ENCODE results near the gene TTC38. TPM values are rescaled to one million over a fixed set of nuclear protein-coding genes. Genes with fewer than 3 reads are reported as not detected.

TTC38 gene
- total RNA-seq, 2 donors from 2014 or later, result 10.1 to 16.5 TPM

GRCh38 chr22:46320716-46321386 lies 53.0 kb downstream of the TTC38 start:
- H3K9me3 Mint-ChIP-seq, result no peaks in the 10 kb centered on the region
- peaks cover 5 to 37% of the 10 kb centered on the region in 2 donors for H3K36me3 Mint-ChIP-seq (ENCODE audit: insufficient read depth in 2 of 2)
- no peak overlapping the region for H3K27ac Mint-ChIP-seq
- no peak overlapping the region for H3K4me3 Mint-ChIP-seq
- DNase-seq (no peak), ATAC-seq (replicated peaks in 1 of 2) (no peak)
- no peaks in the 10 kb centered on the region for H3K4me1 Mint-ChIP-seq (ENCODE audit: low read depth)
- H3K27me3 Mint-ChIP-seq (ENCODE audit: low read depth), result no peaks in the 10 kb centered on the region

- Mint-ChIP-seq H3K27me3 (ENCODE audit: low read depth) (no peaks in the 10 kb centered on the region), H3K9me3 (no peaks in the 10 kb centered on the region), H3K36me3 (ENCODE audit: insufficient read depth in 2 of 2) (peaks cover 2 to 31% of the 10 kb centered on the region in 2 donors), H3K4me1 (ENCODE audit: low read depth) (no peaks in the 10 kb centered on the region), H3K4me3 (no peak overlapping the region), H3K27ac (no peak overlapping the region)
- DNase-seq (no peak), ATAC-seq (replicated peaks in 1 of 2) (no peak)
These were observed 54.9 kb downstream of the TTC38 start for GRCh38 chr22:46322711-46323110.

- Mint-ChIP-seq H3K36me3 (ENCODE audit: insufficient read depth in 2 of 2) (peaks cover 2 to 28% of the 10 kb centered on the region in 2 donors), H3K4me1 (ENCODE audit: low read depth) (no peaks in the 10 kb centered on the region), H3K27ac (no peak overlapping the region), H3K4me3 (no peak overlapping the region), H3K27me3 (ENCODE audit: low read depth) (no peaks in the 10 kb centered on the region), H3K9me3 (no peaks in the 10 kb centered on the region)
- DNase-seq (no peak), ATAC-seq (replicated peaks in 1 of 2) (no peak)
These were observed 55.4 kb downstream of the TTC38 start for GRCh38 chr22:46323162-46323561.

GRCh38 chr22:46326066-46326680 lies 58.4 kb downstream of the TTC38 start:
- Mint-ChIP-seq H3K9me3 (no peaks in the 10 kb centered on the region), H3K27me3 (ENCODE audit: low read depth) (no peaks in the 10 kb centered on the region), H3K36me3 (ENCODE audit: insufficient read depth in 2 of 2) (peaks cover 2 to 14% of the 10 kb centered on the region in 2 donors), H3K27ac (no peak overlapping the region), H3K4me3 (no peak overlapping the region), H3K4me1 (ENCODE audit: low read depth) (no peaks in the 10 kb centered on the region)
- no peak for DNase-seq
- no peak for ATAC-seq (replicated peaks in 1 of 2)

- no peaks in the 10 kb centered on the region for H3K9me3 Mint-ChIP-seq
- H3K4me3 Mint-ChIP-seq, result no peak overlapping the region
- H3K27me3 Mint-ChIP-seq (ENCODE audit: low read depth), result no peaks in the 10 kb centered on the region
- H3K4me1 Mint-ChIP-seq (ENCODE audit: low read depth), result no peaks in the 10 kb centered on the region
- peaks cover 2 to 15% of the 10 kb centered on the region in 2 donors for H3K36me3 Mint-ChIP-seq (ENCODE audit: insufficient read depth in 2 of 2)
- ATAC-seq (replicated peaks in 1 of 2) (no peak), DNase-seq (no peak)
- no peak overlapping the region for H3K27ac Mint-ChIP-seq
These were observed 60.1 kb downstream of the TTC38 start for GRCh38 chr22:46327691-46328465.

- no peak for ATAC-seq (replicated peaks in 1 of 2)
- no peak overlapping the region for H3K4me3 Mint-ChIP-seq
- H3K27me3 Mint-ChIP-seq (ENCODE audit: low read depth), result no peaks in the 10 kb centered on the region
- no peaks in the 10 kb centered on the region for H3K4me1 Mint-ChIP-seq (ENCODE audit: low read depth)
- no peak overlapping the region for H3K27ac Mint-ChIP-seq
- no peaks in the 10 kb centered on the region for H3K9me3 Mint-ChIP-seq
- H3K36me3 Mint-ChIP-seq (ENCODE audit: insufficient read depth in 2 of 2), result peaks cover 2 to 15% of the 10 kb centered on the region in 2 donors
- DNase-seq, result no peak
These were observed 61.0 kb downstream of the TTC38 start for GRCh38 chr22:46328797-46329196.

- H3K4me1 Mint-ChIP-seq (ENCODE audit: low read depth), result peaks cover 5% of the 10 kb centered on the region
- no peak overlapping the region for H3K27ac Mint-ChIP-seq
- H3K36me3 Mint-ChIP-seq (ENCODE audit: insufficient read depth in 2 of 2), result peaks cover 2 to 10% of the 10 kb centered on the region in 2 donors
- ATAC-seq (replicated peaks in 1 of 2) (no peak), DNase-seq (no peak)
- no peaks in the 10 kb centered on the region for H3K27me3 Mint-ChIP-seq (ENCODE audit: low read depth)
- H3K9me3 Mint-ChIP-seq, result no peaks in the 10 kb centered on the region
- H3K4me3 Mint-ChIP-seq, result no peak overlapping the region
These were observed 61.8 kb downstream of the TTC38 start for GRCh38 chr22:46329616-46330015.

- Mint-ChIP-seq H3K4me3 (no peak overlapping the region), H3K27me3 (ENCODE audit: low read depth) (no peaks in the 10 kb centered on the region), H3K4me1 (ENCODE audit: low read depth) (peaks cover 7% of the 10 kb centered on the region), H3K9me3 (no peaks in the 10 kb centered on the region), H3K27ac (no peak overlapping the region), H3K36me3 (ENCODE audit: insufficient read depth in 2 of 2) (peaks cover 2 to 9% of the 10 kb centered on the region in 2 donors)
- ATAC-seq (replicated peaks in 1 of 2) (no peak), DNase-seq (no peak)
These were observed 62.6 kb downstream of the TTC38 start for GRCh38 chr22:46330426-46330825.

- no peak for DNase-seq
- ATAC-seq (replicated peaks in 1 of 2), result no peak
These were observed 63.7 kb downstream of the TTC38 start for GRCh38 chr22:46331496-46331895.

GRCh38 chr22:46335201-46336118 lies 67.7 kb downstream of the TTC38 start, which contains the start of gene TRMU:
TRMU (plus strand) TSS chr22:46335714; CDS start chr22:46335765, 51 bp downstream.
- no peaks in the 10 kb centered on the region for H3K27me3 Mint-ChIP-seq (ENCODE audit: low read depth)
- DNase-seq, result peak; percentile 86 to 89
- peak within 1 kb of the TSS; percentile 96 for H3K27ac Mint-ChIP-seq
- ATAC-seq (replicated peaks in 1 of 2), result peak; percentile 93 to 97
- peak within 1 kb of the TSS; percentile 98 for H3K4me3 Mint-ChIP-seq
- H3K36me3 Mint-ChIP-seq (ENCODE audit: insufficient read depth in 2 of 2), result peaks cover 3 to 30% of the 10 kb centered on the region in 2 donors
- H3K4me1 Mint-ChIP-seq (ENCODE audit: low read depth), result peaks cover 32% of the 10 kb centered on the region
- no peaks in the 10 kb centered on the region for H3K9me3 Mint-ChIP-seq

More at GRCh38 chr22:46331496-46331895, 63.7 kb downstream of the TTC38 start:
- H3K4me1 Mint-ChIP-seq (ENCODE audit: low read depth), result peaks cover 11% of the 10 kb centered on the region
- no peak overlapping the region for H3K4me3 Mint-ChIP-seq
- no peaks in the 10 kb centered on the region for H3K9me3 Mint-ChIP-seq
- H3K27me3 Mint-ChIP-seq (ENCODE audit: low read depth), result no peaks in the 10 kb centered on the region
- peaks cover 2 to 10% of the 10 kb centered on the region in 2 donors for H3K36me3 Mint-ChIP-seq (ENCODE audit: insufficient read depth in 2 of 2)
- H3K27ac Mint-ChIP-seq, result no peak overlapping the region

- H3K27ac Mint-ChIP-seq, result peak overlapping the region; percentile 92
- peaks cover 32% of the 10 kb centered on the region for H3K4me1 Mint-ChIP-seq (ENCODE audit: low read depth)
- H3K9me3 Mint-ChIP-seq, result no peaks in the 10 kb centered on the region
- H3K27me3 Mint-ChIP-seq (ENCODE audit: low read depth), result no peaks in the 10 kb centered on the region
- peaks cover 3 to 30% of the 10 kb centered on the region in 2 donors for H3K36me3 Mint-ChIP-seq (ENCODE audit: insufficient read depth in 2 of 2)
- H3K4me3 Mint-ChIP-seq, result peak overlapping the region; percentile 98
- DNase-seq (peak; percentile 30 to 35), ATAC-seq (replicated peaks in 1 of 2) (peak; percentile 16 to 31)
These were observed 68.6 kb downstream of the TTC38 start for GRCh38 chr22:46336119-46337078.
